Esophagus squamous epithelium (tissue), 4 donors: ENCODE results near the gene MAD1L1.

Experiments used
- CTCF ChIP-seq, 6 experiments: fragments of 450-650 bp in 4 of 6; fragments of 200-600 bp in 2 of 6; sonication (generic) in 2 of 6; IDR thresholded peaks; one replicate each; pipeline ENCODE4 v1.5.1; 2016 to 2019; ENCODE audit warnings: antibody characterized with exemption in 6 of 6, mild to moderate bottlenecking in 4 of 6, moderate library complexity in 4 of 6
- POLR2A ChIP-seq, 4 donors: fragments of 450-650 bp; IDR thresholded peaks; one replicate each; pipeline ENCODE4 v1.6.1; 2017; ENCODE audit warnings: antibody characterized with exemption in 4 of 4, mild to moderate bottlenecking in 4 of 4, moderate library complexity in 3 of 4

GRCh38 chr7:2165239-2165609 lies 67.5 kb downstream of the MAD1L1 start:
- TF ChIP-seq CTCF (IDR thresholded peaks at IDR 0.05): no peak
- TF ChIP-seq POLR2A (IDR thresholded peaks at IDR 0.05): no peak
